Measurements from ENCODE around the gene BSCL2.
"Not testable (repeated sequence)": the region's sequence is repeated elsewhere in the genome, so short reads cannot be mapped to it uniquely, and the experiment has no call there.

The BSCL2 gene

GRCh38 chr11:62656796-62657429 is 50.3 kb downstream of the BSCL2 start:
- no peak for DNase-seq (ENCODE audit: low read depth in 2 of 2)

GRCh38 chr11:62654297-62654696 is 52.9 kb downstream of the BSCL2 start:
- DNase-seq (ENCODE audit: low read depth in 2 of 2) = no peak

- DNase-seq (ENCODE audit: low read depth in 2 of 2) = no peak
Measured at GRCh38 chr11:62652161-62653006, 54.8 kb downstream of the BSCL2 start.

- not testable (repeated sequence) for DNase-seq (ENCODE audit: low read depth in 2 of 2)
Measured at GRCh38 chr11:62650283-62650682, 56.9 kb downstream of the BSCL2 start.

GRCh38 chr11:62649486-62649885 is 57.7 kb downstream of the BSCL2 start:
- no peak for DNase-seq (ENCODE audit: low read depth in 2 of 2)

GRCh38 chr11:62648967-62649364 is 58.3 kb downstream of the BSCL2 start:
- no peak for DNase-seq (ENCODE audit: low read depth in 2 of 2)

- no peak for DNase-seq (ENCODE audit: low read depth in 2 of 2)
Measured at GRCh38 chr11:62648185-62648966, 58.8 kb downstream of the BSCL2 start.

- DNase-seq (ENCODE audit: low read depth in 2 of 2) = no peak
Measured at GRCh38 chr11:62647609-62648005, 59.6 kb downstream of the BSCL2 start.

- no peak for DNase-seq (ENCODE audit: low read depth in 2 of 2)
Measured at GRCh38 chr11:62646825-62647608, 60.2 kb downstream of the BSCL2 start.

- DNase-seq (ENCODE audit: low read depth in 2 of 2) = peak; percentile 99 to 100
Measured at GRCh38 chr11:62645946-62646824, 61.0 kb downstream of the BSCL2 start, which contains the start of gene GANAB. Gene GANAB (minus strand): TSS chr11:62646613. CDS start chr11:62646599, 14 bp downstream.

GRCh38 chr11:62645671-62645945 is 61.6 kb downstream of the BSCL2 start:
- no peak for DNase-seq (ENCODE audit: low read depth in 2 of 2)

- DNase-seq (ENCODE audit: low read depth in 2 of 2) = no peak
Measured at GRCh38 chr11:62644220-62644619, 63.0 kb downstream of the BSCL2 start.

Data from stimulated activated CD4-positive, alpha-beta T cell treated with anti-CD3 and anti-CD28 coated beads, Interleukin-12 subunit alpha, Interleukin-12 subunit beta, amount 100 ng/mL, for 24 hours (primary cell).